ENCODE measurements around the gene MAGI2. TPM values are rescaled to one million over a fixed set of nuclear protein-coding genes. Genes with fewer than 3 reads are reported as not detected.

The MAGI2 gene
- total RNA-seq, 5 donors from 2014 or later (not counting 1 experiment from before 2014, with no cell fraction given) = 0.10 to 0.77 (median 0.22) TPM

GRCh38 chr7:77967429-77967828 lies 1486.0 kb downstream of the MAGI2 start:
- Histone ChIP-seq H3K4me3 (ENCODE audit: control insufficient read depth in 1 of 2, extremely low read depth in 1 of 2, low read length in 1 of 2) (no peak overlapping the region), H3K36me3 (ENCODE audit: control insufficient read depth in 2 of 2, extremely low read depth in 1 of 2, insufficient read depth in 1 of 2, low read length in 1 of 2) (peaks cover 0 to 3% of the 10 kb centered on the region in 2 donors), H3K9me3 (no peaks in the 10 kb centered on the region), H3K4me1 (ENCODE audit: control insufficient read depth in 1 of 2, extremely low read depth in 1 of 2, insufficient read depth in 2 of 2, low read length in 2 of 2) (no peaks in the 10 kb centered on the region), H3K27ac (ENCODE audit: low read length) (no peak overlapping the region), H3K27me3 (replicated peaks in 1 of 2; ENCODE audit: control insufficient read depth in 2 of 2, extremely low read depth in 1 of 2, insufficient read depth in 2 of 2, low read length in 1 of 2) (no peaks in the 10 kb centered on the region)
- no peak for DNase-seq
- Mint-ChIP-seq H3K4me1 (no peaks in the 10 kb centered on the region), H3K27me3 (no peaks in the 10 kb centered on the region), H3K4me3 (no peak overlapping the region), H3K36me3 (peaks cover 23% of the 10 kb centered on the region), H3K27ac (no peak overlapping the region), H3K9me3 (no peaks in the 10 kb centered on the region)
- ChIA-PET CTCF (no interaction called here), POLR2A (interaction anchor here in 1 of 2 donors (0.7 kb wide), 1 partner anchor 387 kb away, joined by 3 read pairs; no protein-coding TSS in a partner anchor)
- ATAC-seq (replicated peaks in 1 of 4) = no peak
